Kasumi-1 (cell line): Measurements from ENCODE around the gene ACVR2A.

ENCODE experiments used
- DNase-seq, 2 experiments: peaks; one replicate each; lab custom pipeline; 2025; lab: John Stamatoyannopoulos, UW

ACVR2A gene

GRCh38 chr2:147844697-147845410 lies at the start of gene ACVR2A:
TSS of gene ACVR2A (plus strand) at chr2:147845029. CDS start at chr2:147845153, 124 bp downstream.
- DNase-seq = peak; percentile 62 to 66

GRCh38 chr2:147800316-147800715 lies 44.5 kb upstream of the ACVR2A start:
- DNase-seq = no peak

- no peak for DNase-seq
Measured at GRCh38 chr2:147806846-147807245, 38.0 kb upstream of the ACVR2A start.

GRCh38 chr2:147808520-147808919 lies 36.3 kb upstream of the ACVR2A start:
- DNase-seq = no peak

GRCh38 chr2:147810883-147811765 lies 33.7 kb upstream of the ACVR2A start:
- no peak for DNase-seq

GRCh38 chr2:147818741-147819140 lies 26.1 kb upstream of the ACVR2A start:
- DNase-seq = no peak

GRCh38 chr2:147824620-147825019 lies 20.2 kb upstream of the ACVR2A start:
- peak; percentile 52 to 71 for DNase-seq

- DNase-seq = peak; percentile 43 to 46
Measured at GRCh38 chr2:147826278-147827087, 18.3 kb upstream of the ACVR2A start.

GRCh38 chr2:147827088-147827375 lies 17.8 kb upstream of the ACVR2A start:
- DNase-seq = no peak

- peak; percentile 48 to 52 for DNase-seq
Measured at GRCh38 chr2:147829106-147829505, 15.7 kb upstream of the ACVR2A start.

GRCh38 chr2:147836099-147836498 lies 8.7 kb upstream of the ACVR2A start:
- DNase-seq = no peak

GRCh38 chr2:147843391-147843863 lies 1.4 kb upstream of the ACVR2A start:
- no peak for DNase-seq

- peak; percentile 69 to 79 for DNase-seq
Measured at GRCh38 chr2:147843864-147844696, 749 bp upstream of the ACVR2A start.

- peak in 1 of 2 experiments; percentile 30 for DNase-seq
Measured at GRCh38 chr2:147845411-147845971, 662 bp downstream of the ACVR2A start.

- no peak for DNase-seq
Measured at GRCh38 chr2:147846412-147847081, 1.7 kb downstream of the ACVR2A start.

- DNase-seq = no peak
Measured at GRCh38 chr2:147847746-147848391, 3.0 kb downstream of the ACVR2A start.

GRCh38 chr2:147850838-147851237 lies 6.0 kb downstream of the ACVR2A start:
- peak in 1 of 2 experiments; percentile 18 for DNase-seq

- DNase-seq = no peak
Measured at GRCh38 chr2:147851244-147851930, 6.6 kb downstream of the ACVR2A start.

- no peak for DNase-seq
Measured at GRCh38 chr2:147854557-147855134, 9.8 kb downstream of the ACVR2A start.
